ENCODE measurements around the gene FRMD4A. TPM values are rescaled to one million over a fixed set of nuclear protein-coding genes. Genes with fewer than 3 reads are reported as not detected.
A peak's percentile ranks its signal among the peaks of the same experiment; 100 is the strongest.

The FRMD4A gene
- total and polyA plus RNA-seq, 5 donors from 2014 or later: 0.34 to 2.4 (median 0.54) TPM

- Histone ChIP-seq H3K9me3 (ENCODE audit: control insufficient read depth in 2 of 2, low read length in 2 of 2) (no peaks in the 10 kb centered on the region), H3K4me1 (ENCODE audit: control insufficient read depth, insufficient read depth, low read length, poor library complexity, severe bottlenecking) (peaks cover 21% of the 10 kb centered on the region), H3K27me3 (ENCODE audit: control insufficient read depth, insufficient read depth, low read length) (no peaks in the 10 kb centered on the region), H3K4me3 (ENCODE audit: low read depth, low read length) (no peak overlapping the region), H3K27ac (ENCODE audit: insufficient read depth, low read length, poor library complexity, severe bottlenecking) (no peak overlapping the region), H3K36me3 (ENCODE audit: control insufficient read depth, insufficient read depth, low read length) (no peaks in the 10 kb centered on the region)
- peak overlapping the region in 1 of 3 donors; percentile 15 for H3K27ac Mint-ChIP-seq
- no peaks in the 10 kb centered on the region for H3K27me3 Mint-ChIP-seq
- H3K4me3 Mint-ChIP-seq: no peak overlapping the region
- H3K9me3 Mint-ChIP-seq: peaks cover 0 to 4% (median 0%) of the 10 kb centered on the region in 7 donors
- DNase-seq: no peak
- peaks cover 21 to 66% (median 37%) of the 10 kb centered on the region in 4 donors for H3K4me1 Mint-ChIP-seq
- no peaks in the 10 kb centered on the region for H3K36me3 Mint-ChIP-seq
- no peak for ATAC-seq (ENCODE audit: low read depth in 2 of 2)
Measured at GRCh38 chr10:13990946-13991345, 339.8 kb downstream of the FRMD4A start.

- Histone ChIP-seq H3K36me3 (ENCODE audit: control insufficient read depth, insufficient read depth, low read length) (no peaks in the 10 kb centered on the region), H3K9me3 (ENCODE audit: control insufficient read depth in 2 of 2, low read length in 2 of 2) (no peaks in the 10 kb centered on the region), H3K27ac (ENCODE audit: insufficient read depth, low read length, poor library complexity, severe bottlenecking) (no peak overlapping the region), H3K4me1 (ENCODE audit: control insufficient read depth, insufficient read depth, low read length, poor library complexity, severe bottlenecking) (peaks cover 21% of the 10 kb centered on the region), H3K4me3 (ENCODE audit: low read depth, low read length) (no peak overlapping the region), H3K27me3 (ENCODE audit: control insufficient read depth, insufficient read depth, low read length) (no peaks in the 10 kb centered on the region)
- ATAC-seq (ENCODE audit: low read depth in 2 of 2): no peak
- no peaks in the 10 kb centered on the region for H3K36me3 Mint-ChIP-seq
- H3K27me3 Mint-ChIP-seq: no peaks in the 10 kb centered on the region
- no peak for DNase-seq
- peaks cover 21 to 61% (median 34%) of the 10 kb centered on the region in 4 donors for H3K4me1 Mint-ChIP-seq
- H3K4me3 Mint-ChIP-seq: no peak overlapping the region
- H3K27ac Mint-ChIP-seq: peak overlapping the region in 1 of 3 donors; percentile 15
- H3K9me3 Mint-ChIP-seq: peaks cover 0 to 4% (median 0%) of the 10 kb centered on the region in 7 donors
Measured at GRCh38 chr10:13990392-13990805, 340.3 kb downstream of the FRMD4A start.

GRCh38 chr10:13989616-13990015, 341.1 kb downstream of the FRMD4A start:
- H3K27me3 Mint-ChIP-seq: no peaks in the 10 kb centered on the region
- DNase-seq (no peak), ATAC-seq (ENCODE audit: low read depth in 2 of 2) (no peak)
- no peaks in the 10 kb centered on the region for H3K36me3 Mint-ChIP-seq
- Histone ChIP-seq H3K4me3 (ENCODE audit: low read depth, low read length) (no peak overlapping the region), H3K9me3 (ENCODE audit: control insufficient read depth in 2 of 2, low read length in 2 of 2) (no peaks in the 10 kb centered on the region), H3K36me3 (ENCODE audit: control insufficient read depth, insufficient read depth, low read length) (no peaks in the 10 kb centered on the region), H3K27me3 (ENCODE audit: control insufficient read depth, insufficient read depth, low read length) (no peaks in the 10 kb centered on the region), H3K4me1 (ENCODE audit: control insufficient read depth, insufficient read depth, low read length, poor library complexity, severe bottlenecking) (peaks cover 21% of the 10 kb centered on the region), H3K27ac (ENCODE audit: insufficient read depth, low read length, poor library complexity, severe bottlenecking) (no peak overlapping the region)
- peaks cover 0 to 4% (median 0%) of the 10 kb centered on the region in 7 donors for H3K9me3 Mint-ChIP-seq
- H3K27ac Mint-ChIP-seq: no peak overlapping the region
- H3K4me3 Mint-ChIP-seq: no peak overlapping the region
- H3K4me1 Mint-ChIP-seq: peaks cover 16 to 55% (median 27%) of the 10 kb centered on the region in 4 donors

- Mint-ChIP-seq H3K9me3 (peaks cover 0 to 4% (median 0%) of the 10 kb centered on the region in 7 donors), H3K27ac (peak overlapping the region; percentile 66 to 91 (median 78)), H3K27me3 (no peaks in the 10 kb centered on the region), H3K4me1 (peaks cover 15 to 39% (median 19%) of the 10 kb centered on the region in 4 donors), H3K4me3 (peak overlapping the region in 2 of 4 donors; percentile 8 to 66), H3K36me3 (no peaks in the 10 kb centered on the region)
- H3K27ac ChIP-seq (ENCODE audit: insufficient read depth, low read length, poor library complexity, severe bottlenecking): peak overlapping the region; percentile 16
- peaks cover 10% of the 10 kb centered on the region for H3K4me1 ChIP-seq (ENCODE audit: control insufficient read depth, insufficient read depth, low read length, poor library complexity, severe bottlenecking)
- no peaks in the 10 kb centered on the region for H3K36me3 ChIP-seq (ENCODE audit: control insufficient read depth, insufficient read depth, low read length)
- no peak overlapping the region for H3K4me3 ChIP-seq (ENCODE audit: low read depth, low read length)
- no peaks in the 10 kb centered on the region for H3K27me3 ChIP-seq (ENCODE audit: control insufficient read depth, insufficient read depth, low read length)
- ATAC-seq (ENCODE audit: low read depth in 2 of 2): peak in 1 of 2 donors; percentile 18
- DNase-seq: peak in 1 of 3 donors; percentile 44
- no peaks in the 10 kb centered on the region for H3K9me3 ChIP-seq (ENCODE audit: control insufficient read depth in 2 of 2, low read length in 2 of 2)
Measured at GRCh38 chr10:13987446-13987845, 343.3 kb downstream of the FRMD4A start.

GRCh38 chr10:13984647-13985155, 346.0 kb downstream of the FRMD4A start:
- no peaks in the 10 kb centered on the region for H3K27me3 Mint-ChIP-seq
- peaks cover 6 to 26% (median 17%) of the 10 kb centered on the region in 4 donors for H3K4me1 Mint-ChIP-seq
- ATAC-seq (ENCODE audit: low read depth in 2 of 2) (no peak), DNase-seq (no peak)
- no peak overlapping the region for H3K4me3 Mint-ChIP-seq
- no peaks in the 10 kb centered on the region for H3K36me3 Mint-ChIP-seq
- Histone ChIP-seq H3K27ac (ENCODE audit: insufficient read depth, low read length, poor library complexity, severe bottlenecking) (no peak overlapping the region), H3K4me3 (ENCODE audit: low read depth, low read length) (no peak overlapping the region), H3K36me3 (ENCODE audit: control insufficient read depth, insufficient read depth, low read length) (no peaks in the 10 kb centered on the region), H3K4me1 (ENCODE audit: control insufficient read depth, insufficient read depth, low read length, poor library complexity, severe bottlenecking) (peaks cover 10% of the 10 kb centered on the region), H3K9me3 (ENCODE audit: control insufficient read depth in 2 of 2, low read length in 2 of 2) (no peaks in the 10 kb centered on the region), H3K27me3 (ENCODE audit: control insufficient read depth, insufficient read depth, low read length) (no peaks in the 10 kb centered on the region)
- H3K27ac Mint-ChIP-seq: peak overlapping the region in 2 of 3 donors; percentile 15 to 81
- H3K9me3 Mint-ChIP-seq: peaks cover 0 to 4% (median 0%) of the 10 kb centered on the region in 7 donors

- no peaks in the 10 kb centered on the region for H3K9me3 Mint-ChIP-seq
- H3K27ac ChIP-seq (ENCODE audit: insufficient read depth, low read length, poor library complexity, severe bottlenecking): no peak overlapping the region
- no peak overlapping the region for H3K4me3 ChIP-seq (ENCODE audit: low read depth, low read length)
- H3K36me3 ChIP-seq (ENCODE audit: control insufficient read depth, insufficient read depth, low read length): no peaks in the 10 kb centered on the region
- no peak for ATAC-seq (ENCODE audit: low read depth in 2 of 2)
- no peaks in the 10 kb centered on the region for H3K9me3 ChIP-seq (ENCODE audit: control insufficient read depth in 2 of 2, low read length in 2 of 2)
- H3K4me1 Mint-ChIP-seq: peaks cover 6 to 14% (median 9%) of the 10 kb centered on the region in 4 donors
- H3K4me3 Mint-ChIP-seq: no peak overlapping the region
- peak overlapping the region in 1 of 3 donors; percentile 65 for H3K27ac Mint-ChIP-seq
- no peak for DNase-seq
- no peaks in the 10 kb centered on the region for H3K27me3 ChIP-seq (ENCODE audit: control insufficient read depth, insufficient read depth, low read length)
- no peaks in the 10 kb centered on the region for H3K36me3 Mint-ChIP-seq
- no peaks in the 10 kb centered on the region for H3K27me3 Mint-ChIP-seq
- peaks cover 7% of the 10 kb centered on the region for H3K4me1 ChIP-seq (ENCODE audit: control insufficient read depth, insufficient read depth, low read length, poor library complexity, severe bottlenecking)
Measured at GRCh38 chr10:13983035-13983434, 347.7 kb downstream of the FRMD4A start.

- ATAC-seq (ENCODE audit: low read depth in 2 of 2) (no peak), DNase-seq (no peak)
- H3K4me3 Mint-ChIP-seq: no peak overlapping the region
- H3K27me3 Mint-ChIP-seq: no peaks in the 10 kb centered on the region
- no peaks in the 10 kb centered on the region for H3K27me3 ChIP-seq (ENCODE audit: control insufficient read depth, insufficient read depth, low read length)
- no peak overlapping the region for H3K27ac ChIP-seq (ENCODE audit: insufficient read depth, low read length, poor library complexity, severe bottlenecking)
- H3K4me1 ChIP-seq (ENCODE audit: control insufficient read depth, insufficient read depth, low read length, poor library complexity, severe bottlenecking): no peaks in the 10 kb centered on the region
- H3K4me3 ChIP-seq (ENCODE audit: low read depth, low read length): no peak overlapping the region
- peaks cover 0 to 2% (median 0%) of the 10 kb centered on the region in 4 donors for H3K4me1 Mint-ChIP-seq
- H3K36me3 Mint-ChIP-seq: no peaks in the 10 kb centered on the region
- no peak overlapping the region for H3K27ac Mint-ChIP-seq
- no peaks in the 10 kb centered on the region for H3K9me3 Mint-ChIP-seq
- no peaks in the 10 kb centered on the region for H3K36me3 ChIP-seq (ENCODE audit: control insufficient read depth, insufficient read depth, low read length)
- H3K9me3 ChIP-seq (ENCODE audit: control insufficient read depth in 2 of 2, low read length in 2 of 2): no peaks in the 10 kb centered on the region
Measured at GRCh38 chr10:13978533-13979115, 352.1 kb downstream of the FRMD4A start.
